ENCODE measurements around the gene LGALS1. TPM values are rescaled to one million over a fixed set of nuclear protein-coding genes. Genes with fewer than 3 reads are reported as not detected.

The LGALS1 gene
- total and polyA plus RNA-seq, 9 of the 15 experiments (the other 6 are each of a cell fraction or from before 2014, with no cell fraction given) = 160 to 800 (median 330) TPM

- TF ChIP-seq ZNF143 (CRISPR knock-in tag; IDR thresholded peaks at IDR 0.05) (no peak), TEAD4 (IDR thresholded peaks at IDR 0.05; ENCODE audit: low read length) (no peak), TEAD4 (CRISPR knock-in tag; IDR thresholded peaks at IDR 0.05; ENCODE audit: borderline replicate concordance) (no peak), ZBTB12 (CRISPR knock-in tag; IDR thresholded peaks at IDR 0.05) (peak; percentile 54; the same call in 1 of the 2 replicates), PYGO2 (tag; IDR thresholded peaks at IDR 0.05) (no peak), ARNT (IDR thresholded peaks at IDR 0.05) (no peak), ZNF449 (CRISPR knock-in tag; IDR thresholded peaks at IDR 0.05) (no peak), ZNF318 (IDR thresholded peaks at IDR 0.05; ENCODE audit: borderline replicate concordance in 1 of 2, low read depth in 1 of 2) (no peak), TSHZ1 (CRISPR knock-in tag; IDR thresholded peaks at IDR 0.05) (no peak)
These were observed 17.0 kb upstream of the LGALS1 start, which contains the start of gene PDXP (continued) for GRCh38 chr22:37658133-37659065.

Measured in K562 (cell line).